Upper lobe of left lung (tissue), 4 donors: Measurements from ENCODE around the gene VAPB.
"Not testable (repeated sequence)": the region's sequence is repeated elsewhere in the genome, so short reads cannot be mapped to it uniquely, and the experiment has no call there.

ENCODE experiments used
- CTCF ChIP-seq, 6 experiments: fragments of 450-650 bp in 4 of 6; fragments of 200-600 bp in 2 of 6; sonication (generic) in 2 of 6; IDR thresholded peaks; one replicate each; pipeline ENCODE4 v1.5.1; 2016 to 2019; ENCODE audit warnings: antibody characterized with exemption in 6 of 6
- EP300 ChIP-seq, 4 donors: sonication (generic); formaldehyde crosslinking; IDR thresholded peaks; one replicate each; pipeline ENCODE4 v1.5.1; 2017; ENCODE audit warnings: antibody characterized with exemption in 4 of 4, control low read depth in 2 of 4
- POLR2A ChIP-seq, 4 donors: fragments of 450-650 bp; IDR thresholded peaks; one replicate each; pipeline ENCODE4 v1.5.1; 2016 to 2017; ENCODE audit warnings: antibody characterized with exemption in 4 of 4, mild to moderate bottlenecking in 2 of 4
- POLR2AphosphoS5 ChIP-seq, 2 donors: sonication (generic); formaldehyde crosslinking; IDR thresholded peaks; one replicate each; pipeline ENCODE4 v1.5.1; 2017; ENCODE audit warnings: antibody characterized with exemption in 2 of 2

- not testable (repeated sequence) for TF ChIP-seq POLR2AphosphoS5, EP300, CTCF, POLR2A (IDR thresholded peaks at IDR 0.05)
Observed at GRCh38 chr20:58414216-58414615, 25.2 kb downstream of the VAPB start.
